ENCODE data around the gene CFAP161. TPM values are rescaled to one million over a fixed set of nuclear protein-coding genes. Genes with fewer than 3 reads are reported as not detected.

Gene CFAP161
- total and polyA plus RNA-seq, 9 of the 15 experiments (the other 6 are each of a cell fraction or from before 2014, with no cell fraction given): 25.8 to 83.3 (median 75.6) TPM

DNA sequence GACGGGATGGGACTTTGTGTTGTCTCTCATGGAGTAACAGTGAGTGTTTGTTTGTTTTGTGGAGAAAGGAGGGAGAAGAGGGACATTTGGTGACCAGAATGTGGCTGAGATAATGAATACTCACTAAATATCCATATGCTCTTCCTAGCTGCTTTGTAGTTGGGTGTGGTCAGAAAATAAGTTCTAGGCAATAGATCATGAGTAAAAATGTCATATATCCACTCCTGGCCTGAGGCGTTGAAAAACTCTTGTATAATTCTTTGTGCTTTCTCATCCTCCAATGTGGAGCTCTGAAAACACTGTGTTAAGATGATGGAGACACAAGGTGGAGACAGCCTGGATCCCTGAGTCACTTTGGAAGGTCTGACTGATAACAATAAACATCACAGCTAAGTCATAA is 34.6 kb downstream of the CFAP161 start (continued):
- TF ChIP-seq ZNF699 (CRISPR knock-in tag; IDR thresholded peaks at IDR 0.05; ENCODE audit: insufficient replicate concordance) (no peak), ZKSCAN3 (CRISPR knock-in tag; IDR thresholded peaks at IDR 0.05) (no peak), ARID1B (IDR thresholded peaks at IDR 0.05) (peak; percentile 34; the same call in 1 of the 2 replicates), PTRF (tag; IDR thresholded peaks at IDR 0.05) (no peak), ZNF561 (CRISPR knock-in tag; conservative IDR thresholded peaks at IDR 0.05) (no peak), LARP7 (IDR thresholded peaks at IDR 0.05) (no peak), ZBTB7A (IDR thresholded peaks at IDR 0.05; ENCODE audit: borderline replicate concordance, control insufficient read depth, low read depth, low read length) (no peak), MYNN (IDR thresholded peaks at IDR 0.05) (no peak), MYNN (CRISPR knock-in tag; IDR thresholded peaks at IDR 0.05) (no peak), NR4A1 (CRISPR knock-in tag; IDR thresholded peaks at IDR 0.05) (no peak), NR4A1 (tag; IDR thresholded peaks at IDR 0.05) (peak; percentile 15; the same call in 1 of the 2 replicates), KDM4B (IDR thresholded peaks at IDR 0.05; ENCODE audit: borderline replicate concordance in 2 of 2, low read depth in 1 of 2) (no peak), CHD2 (IDR thresholded peaks at IDR 0.05; ENCODE audit: low read depth, low read length) (no peak)
- TF ChIP-seq, protein P1, sequence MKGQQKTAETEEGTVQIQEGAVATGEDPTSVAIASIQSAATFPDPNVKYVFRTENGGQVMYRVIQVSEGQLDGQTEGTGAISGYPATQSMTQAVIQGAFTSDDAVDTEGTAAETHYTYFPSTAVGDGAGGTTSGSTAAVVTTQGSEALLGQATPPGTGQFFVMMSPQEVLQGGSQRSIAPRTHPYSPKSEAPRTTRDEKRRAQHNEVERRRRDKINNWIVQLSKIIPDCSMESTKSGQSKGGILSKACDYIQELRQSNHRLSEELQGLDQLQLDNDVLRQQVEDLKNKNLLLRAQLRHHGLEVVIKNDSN (CRISPR knock-in tag; IDR thresholded peaks at IDR 0.05): no peak
- TF ChIP-seq, protein P2, sequence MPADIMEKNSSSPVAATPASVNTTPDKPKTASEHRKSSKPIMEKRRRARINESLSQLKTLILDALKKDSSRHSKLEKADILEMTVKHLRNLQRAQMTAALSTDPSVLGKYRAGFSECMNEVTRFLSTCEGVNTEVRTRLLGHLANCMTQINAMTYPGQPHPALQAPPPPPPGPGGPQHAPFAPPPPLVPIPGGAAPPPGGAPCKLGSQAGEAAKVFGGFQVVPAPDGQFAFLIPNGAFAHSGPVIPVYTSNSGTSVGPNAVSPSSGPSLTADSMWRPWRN (IDR thresholded peaks at IDR 0.05; ENCODE audit: low read depth): no peak
- TF ChIP-seq, protein P3, sequence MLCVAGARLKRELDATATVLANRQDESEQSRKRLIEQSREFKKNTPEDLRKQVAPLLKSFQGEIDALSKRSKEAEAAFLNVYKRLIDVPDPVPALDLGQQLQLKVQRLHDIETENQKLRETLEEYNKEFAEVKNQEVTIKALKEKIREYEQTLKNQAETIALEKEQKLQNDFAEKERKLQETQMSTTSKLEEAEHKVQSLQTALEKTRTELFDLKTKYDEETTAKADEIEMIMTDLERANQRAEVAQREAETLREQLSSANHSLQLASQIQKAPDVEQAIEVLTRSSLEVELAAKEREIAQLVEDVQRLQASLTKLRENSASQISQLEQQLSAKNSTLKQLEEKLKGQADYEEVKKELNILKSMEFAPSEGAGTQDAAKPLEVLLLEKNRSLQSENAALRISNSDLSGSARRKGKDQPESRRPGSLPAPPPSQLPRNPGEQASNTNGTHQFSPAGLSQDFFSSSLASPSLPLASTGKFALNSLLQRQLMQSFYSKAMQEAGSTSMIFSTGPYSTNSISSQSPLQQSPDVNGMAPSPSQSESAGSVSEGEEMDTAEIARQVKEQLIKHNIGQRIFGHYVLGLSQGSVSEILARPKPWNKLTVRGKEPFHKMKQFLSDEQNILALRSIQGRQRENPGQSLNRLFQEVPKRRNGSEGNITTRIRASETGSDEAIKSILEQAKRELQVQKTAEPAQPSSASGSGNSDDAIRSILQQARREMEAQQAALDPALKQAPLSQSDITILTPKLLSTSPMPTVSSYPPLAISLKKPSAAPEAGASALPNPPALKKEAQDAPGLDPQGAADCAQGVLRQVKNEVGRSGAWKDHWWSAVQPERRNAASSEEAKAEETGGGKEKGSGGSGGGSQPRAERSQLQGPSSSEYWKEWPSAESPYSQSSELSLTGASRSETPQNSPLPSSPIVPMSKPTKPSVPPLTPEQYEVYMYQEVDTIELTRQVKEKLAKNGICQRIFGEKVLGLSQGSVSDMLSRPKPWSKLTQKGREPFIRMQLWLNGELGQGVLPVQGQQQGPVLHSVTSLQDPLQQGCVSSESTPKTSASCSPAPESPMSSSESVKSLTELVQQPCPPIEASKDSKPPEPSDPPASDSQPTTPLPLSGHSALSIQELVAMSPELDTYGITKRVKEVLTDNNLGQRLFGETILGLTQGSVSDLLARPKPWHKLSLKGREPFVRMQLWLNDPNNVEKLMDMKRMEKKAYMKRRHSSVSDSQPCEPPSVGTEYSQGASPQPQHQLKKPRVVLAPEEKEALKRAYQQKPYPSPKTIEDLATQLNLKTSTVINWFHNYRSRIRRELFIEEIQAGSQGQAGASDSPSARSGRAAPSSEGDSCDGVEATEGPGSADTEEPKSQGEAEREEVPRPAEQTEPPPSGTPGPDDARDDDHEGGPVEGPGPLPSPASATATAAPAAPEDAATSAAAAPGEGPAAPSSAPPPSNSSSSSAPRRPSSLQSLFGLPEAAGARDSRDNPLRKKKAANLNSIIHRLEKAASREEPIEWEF (CRISPR knock-in tag; IDR thresholded peaks at IDR 0.05): no peak
- TF ChIP-seq, protein P4, sequence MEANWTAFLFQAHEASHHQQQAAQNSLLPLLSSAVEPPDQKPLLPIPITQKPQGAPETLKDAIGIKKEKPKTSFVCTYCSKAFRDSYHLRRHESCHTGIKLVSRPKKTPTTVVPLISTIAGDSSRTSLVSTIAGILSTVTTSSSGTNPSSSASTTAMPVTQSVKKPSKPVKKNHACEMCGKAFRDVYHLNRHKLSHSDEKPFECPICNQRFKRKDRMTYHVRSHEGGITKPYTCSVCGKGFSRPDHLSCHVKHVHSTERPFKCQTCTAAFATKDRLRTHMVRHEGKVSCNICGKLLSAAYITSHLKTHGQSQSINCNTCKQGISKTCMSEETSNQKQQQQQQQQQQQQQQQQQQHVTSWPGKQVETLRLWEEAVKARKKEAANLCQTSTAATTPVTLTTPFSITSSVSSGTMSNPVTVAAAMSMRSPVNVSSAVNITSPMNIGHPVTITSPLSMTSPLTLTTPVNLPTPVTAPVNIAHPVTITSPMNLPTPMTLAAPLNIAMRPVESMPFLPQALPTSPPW (CRISPR knock-in tag; IDR thresholded peaks at IDR 0.05): no peak
- TF ChIP-seq, protein P5, sequence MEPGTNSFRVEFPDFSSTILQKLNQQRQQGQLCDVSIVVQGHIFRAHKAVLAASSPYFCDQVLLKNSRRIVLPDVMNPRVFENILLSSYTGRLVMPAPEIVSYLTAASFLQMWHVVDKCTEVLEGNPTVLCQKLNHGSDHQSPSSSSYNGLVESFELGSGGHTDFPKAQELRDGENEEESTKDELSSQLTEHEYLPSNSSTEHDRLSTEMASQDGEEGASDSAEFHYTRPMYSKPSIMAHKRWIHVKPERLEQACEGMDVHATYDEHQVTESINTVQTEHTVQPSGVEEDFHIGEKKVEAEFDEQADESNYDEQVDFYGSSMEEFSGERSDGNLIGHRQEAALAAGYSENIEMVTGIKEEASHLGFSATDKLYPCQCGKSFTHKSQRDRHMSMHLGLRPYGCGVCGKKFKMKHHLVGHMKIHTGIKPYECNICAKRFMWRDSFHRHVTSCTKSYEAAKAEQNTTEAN (CRISPR knock-in tag; IDR thresholded peaks at IDR 0.05): no peak
- TF ChIP-seq, protein P6, sequence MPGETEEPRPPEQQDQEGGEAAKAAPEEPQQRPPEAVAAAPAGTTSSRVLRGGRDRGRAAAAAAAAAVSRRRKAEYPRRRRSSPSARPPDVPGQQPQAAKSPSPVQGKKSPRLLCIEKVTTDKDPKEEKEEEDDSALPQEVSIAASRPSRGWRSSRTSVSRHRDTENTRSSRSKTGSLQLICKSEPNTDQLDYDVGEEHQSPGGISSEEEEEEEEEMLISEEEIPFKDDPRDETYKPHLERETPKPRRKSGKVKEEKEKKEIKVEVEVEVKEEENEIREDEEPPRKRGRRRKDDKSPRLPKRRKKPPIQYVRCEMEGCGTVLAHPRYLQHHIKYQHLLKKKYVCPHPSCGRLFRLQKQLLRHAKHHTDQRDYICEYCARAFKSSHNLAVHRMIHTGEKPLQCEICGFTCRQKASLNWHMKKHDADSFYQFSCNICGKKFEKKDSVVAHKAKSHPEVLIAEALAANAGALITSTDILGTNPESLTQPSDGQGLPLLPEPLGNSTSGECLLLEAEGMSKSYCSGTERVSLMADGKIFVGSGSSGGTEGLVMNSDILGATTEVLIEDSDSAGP (CRISPR knock-in tag; IDR thresholded peaks at IDR 0.05): no peak
